Activated naive CD4-positive, alpha-beta T cell treated with anti-CD3 and anti-CD28 coated beads, Interleukin-2, amount 10 ng/mL, durations not matched to agents 5 hours and 36 hours (primary cell): ENCODE results near the gene SLC20A1. TPM values are rescaled to one million over a fixed set of nuclear protein-coding genes. Genes with fewer than 3 reads are reported as not detected.

Experiments used
- total RNA-seq, 2 experiments: library from RNA; stranded (reverse); gene quantifications; one replicate each; pipeline ENCODE4 v1.2.3, GENCODE V29; 2021

Gene SLC20A1, protein sequence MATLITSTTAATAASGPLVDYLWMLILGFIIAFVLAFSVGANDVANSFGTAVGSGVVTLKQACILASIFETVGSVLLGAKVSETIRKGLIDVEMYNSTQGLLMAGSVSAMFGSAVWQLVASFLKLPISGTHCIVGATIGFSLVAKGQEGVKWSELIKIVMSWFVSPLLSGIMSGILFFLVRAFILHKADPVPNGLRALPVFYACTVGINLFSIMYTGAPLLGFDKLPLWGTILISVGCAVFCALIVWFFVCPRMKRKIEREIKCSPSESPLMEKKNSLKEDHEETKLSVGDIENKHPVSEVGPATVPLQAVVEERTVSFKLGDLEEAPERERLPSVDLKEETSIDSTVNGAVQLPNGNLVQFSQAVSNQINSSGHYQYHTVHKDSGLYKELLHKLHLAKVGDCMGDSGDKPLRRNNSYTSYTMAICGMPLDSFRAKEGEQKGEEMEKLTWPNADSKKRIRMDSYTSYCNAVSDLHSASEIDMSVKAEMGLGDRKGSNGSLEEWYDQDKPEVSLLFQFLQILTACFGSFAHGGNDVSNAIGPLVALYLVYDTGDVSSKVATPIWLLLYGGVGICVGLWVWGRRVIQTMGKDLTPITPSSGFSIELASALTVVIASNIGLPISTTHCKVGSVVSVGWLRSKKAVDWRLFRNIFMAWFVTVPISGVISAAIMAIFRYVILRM
- total RNA-seq, result 100 to 1,000 TPM; 138 to 141 TPM

DNA sequence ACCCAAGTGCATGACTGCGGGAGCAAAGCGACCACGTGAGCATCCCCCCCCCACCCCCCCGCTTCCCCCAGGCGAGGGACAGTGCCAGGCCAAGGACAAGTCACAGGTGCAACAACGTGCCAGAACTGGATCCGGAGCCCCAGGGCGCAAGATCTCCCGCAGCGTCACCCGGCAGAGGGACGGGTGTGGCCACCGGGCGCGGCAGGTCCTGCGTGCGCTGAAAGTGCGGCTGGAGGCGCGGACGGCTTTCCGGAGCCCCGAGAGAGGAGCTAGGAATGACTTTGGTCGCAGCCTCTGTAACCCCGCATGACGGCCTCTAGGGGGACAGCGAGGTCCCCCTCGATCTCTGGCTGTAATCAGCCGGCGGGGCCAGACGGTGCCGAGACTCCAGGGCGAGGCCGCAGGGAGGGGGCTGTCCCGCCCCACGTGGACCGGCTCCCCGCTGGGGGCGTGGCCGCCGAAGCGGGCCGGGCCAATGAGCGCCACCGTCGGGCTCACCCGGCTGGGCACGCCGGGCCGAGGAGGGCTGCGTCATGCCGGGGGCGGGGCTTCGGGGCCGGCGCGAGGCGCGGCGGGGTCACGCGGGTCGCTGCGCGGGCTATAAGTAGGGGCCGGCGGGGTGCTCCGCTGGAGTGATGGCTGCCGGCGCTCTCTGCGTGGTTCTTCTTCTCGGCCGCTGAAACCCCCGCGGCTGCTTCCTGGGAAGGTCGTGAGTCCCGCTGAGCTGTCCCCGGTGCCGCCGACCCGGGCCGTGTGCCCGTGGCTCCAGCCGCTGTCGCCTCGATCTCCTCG lies at the start of gene SLC20A1:
Gene SLC20A1, plus strand, starts transcription at position 630 of the 792 bp plus-strand sequence. CDS start 890 bp downstream, outside the sequence.

Other genes starting within 250 kb of the SLC20A1 start
- gene RGPD8, start 212.3 kb upstream of the SLC20A1 start, total RNA-seq, result 1 to 10 TPM; 8.9 to 9.0 TPM
- 10 to 100 TPM; 29.5 TPM for gene TTL, start 163.8 kb upstream of the SLC20A1 start, total RNA-seq
- 10 to 100 TPM; 28.8 to 36.5 TPM for gene POLR1B, start 103.5 kb upstream of the SLC20A1 start, total RNA-seq
- gene CHCHD5, start 61.3 kb upstream of the SLC20A1 start, total RNA-seq, result 10 to 100 TPM; 37.3 to 40.4 TPM
- gene NT5DC4, start 75.1 kb downstream of the SLC20A1 start, total RNA-seq, result not detected
- 10 to 100 TPM; 45.4 to 45.9 TPM for gene CKAP2L, start 118.7 kb downstream of the SLC20A1 start, total RNA-seq
- gene IL1A, start 138.6 kb downstream of the SLC20A1 start, total RNA-seq, result under 1 TPM; 0.22 to 0.33 TPM
- not detected for gene IL1B, start 190.8 kb downstream of the SLC20A1 start, total RNA-seq